ENCODE measurements around the gene RNGTT. TPM values are rescaled to one million over a fixed set of nuclear protein-coding genes. Genes with fewer than 3 reads are reported as not detected.

The RNGTT gene
- total RNA-seq, 1 donor from 2014 or later = 17.4 TPM

DNA sequence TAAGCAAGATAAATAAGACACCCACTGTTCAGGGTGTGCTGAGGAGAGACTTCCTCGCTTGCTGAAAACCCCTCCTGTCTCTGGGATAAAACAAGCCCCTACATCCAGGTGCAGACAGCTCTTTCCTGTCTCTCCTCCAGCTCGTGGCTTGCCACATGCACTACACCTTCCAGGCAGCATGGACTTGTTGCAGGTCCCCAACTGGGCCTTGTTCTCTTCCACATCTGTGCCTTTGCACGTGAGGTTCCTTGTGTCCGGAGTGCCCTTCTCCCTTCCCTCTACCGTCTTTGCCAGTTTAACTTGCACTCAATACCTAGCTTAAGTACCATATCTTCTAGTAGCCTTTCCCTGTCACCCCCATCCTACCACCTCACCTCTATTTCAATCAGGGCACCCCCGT is 397.6 kb downstream of the RNGTT start:
- DNase-seq (ENCODE audit: low read depth) = no peak

DNA sequence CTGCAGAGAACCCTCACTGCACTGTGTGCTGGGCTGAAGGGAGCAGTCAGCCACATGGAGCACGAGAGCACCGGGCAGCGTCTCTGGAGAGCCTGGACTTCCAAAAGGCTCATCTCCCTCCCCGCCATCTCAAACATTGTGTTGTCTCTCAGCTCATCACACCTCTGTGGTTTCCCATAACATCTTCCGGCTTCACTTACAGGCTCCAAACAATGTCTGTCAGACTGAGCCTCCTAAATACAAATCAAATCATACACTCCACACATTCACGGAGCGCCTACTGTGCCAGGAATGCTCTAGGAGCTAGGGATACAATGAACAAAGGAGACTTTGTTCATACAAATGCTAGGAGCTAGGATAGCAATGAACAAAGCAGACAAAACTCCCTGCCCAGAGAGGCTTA is 398.0 kb downstream of the RNGTT start:
- DNase-seq (ENCODE audit: low read depth) = no peak

DNA sequence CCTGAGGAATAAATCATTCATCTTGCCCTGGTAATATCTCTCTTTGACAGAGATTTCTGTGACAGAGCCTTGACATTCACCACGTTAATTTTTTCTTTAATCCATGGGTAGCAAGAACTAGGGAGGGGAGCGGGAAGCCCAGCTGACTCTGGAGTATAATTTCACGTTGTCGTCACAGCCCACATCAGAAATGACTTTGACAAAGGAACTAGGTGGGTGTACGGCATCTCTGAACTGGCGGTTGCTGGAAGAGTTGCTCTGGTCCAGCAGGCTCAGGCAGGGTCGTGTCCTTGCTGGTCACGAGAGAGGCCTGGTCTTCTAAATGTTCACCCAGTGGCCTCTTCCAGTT is 400.2 kb downstream of the RNGTT start:
- no peak for DNase-seq (ENCODE audit: low read depth)

DNA sequence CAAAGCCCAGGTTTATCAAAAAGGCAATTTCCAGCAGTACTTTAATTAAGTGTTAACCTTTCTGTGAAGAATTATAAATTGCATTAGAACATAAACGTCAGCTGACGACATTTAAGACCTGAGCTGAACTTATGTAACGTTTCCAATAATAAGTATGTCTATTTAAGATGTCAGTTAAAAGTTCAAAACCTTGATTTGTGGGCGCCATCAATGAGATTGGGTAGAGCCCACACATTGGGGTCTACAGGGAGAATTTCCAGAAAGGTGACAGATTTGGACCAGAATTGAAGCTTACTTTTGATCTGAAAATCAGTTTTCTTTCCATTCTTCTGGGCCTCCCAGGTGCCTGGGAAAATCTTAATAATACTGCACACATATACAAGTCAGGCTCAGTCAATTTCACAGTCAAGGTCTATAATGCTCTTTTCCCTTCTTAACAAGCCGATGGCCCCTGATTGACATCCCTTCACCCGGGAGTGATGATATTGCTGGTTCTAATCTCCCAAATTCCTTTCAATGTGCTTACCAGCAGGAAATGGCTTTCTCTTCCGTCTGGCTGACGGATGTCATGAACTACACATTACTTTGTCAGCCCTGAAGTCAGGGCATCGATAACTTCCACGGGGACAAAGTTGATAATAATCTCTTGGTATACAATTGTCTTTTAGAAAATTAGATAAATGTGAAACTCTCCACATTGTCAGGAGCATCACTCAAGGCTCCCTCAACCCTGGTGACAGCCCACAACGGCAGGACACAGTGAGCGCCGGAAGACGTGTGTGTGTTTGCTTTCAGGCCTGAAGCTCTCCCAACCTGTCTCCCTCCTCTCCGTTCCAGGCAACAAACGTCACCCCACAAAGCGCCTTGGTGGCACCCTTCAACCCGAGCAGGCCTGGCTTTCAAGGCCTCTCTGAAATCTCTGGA is 400.8 kb downstream of the RNGTT start:
- no peak for DNase-seq (ENCODE audit: low read depth)

DNA sequence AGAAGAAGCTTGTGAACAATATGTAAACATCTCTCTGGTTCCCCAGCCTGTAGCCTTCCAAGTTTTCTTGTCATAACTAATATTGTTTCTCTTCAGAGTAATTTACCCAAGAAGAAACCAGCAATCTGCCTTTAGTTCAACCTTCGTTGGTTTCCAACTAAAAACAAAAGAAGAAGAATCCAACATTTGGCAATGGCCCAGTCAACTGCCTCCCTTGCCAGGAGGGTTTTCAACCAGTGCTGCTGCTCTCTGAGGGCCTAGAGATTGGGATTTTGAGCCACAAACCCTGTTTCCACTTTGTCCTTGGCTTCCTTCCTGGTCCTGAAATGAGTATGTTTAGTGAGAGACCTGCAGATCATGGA is 401.5 kb downstream of the RNGTT start:
- no peak for DNase-seq (ENCODE audit: low read depth)

GRCh38 chr6:88561034-88561953 is 402.1 kb downstream of the RNGTT start:
- DNase-seq (ENCODE audit: low read depth) = no peak

Other genes starting within 250 kb of the RNGTT start
- 81.7 and 85.3 TPM in 2 replicates for gene PNRC1, start 117.1 kb upstream of the RNGTT start, total RNA-seq
- gene SRSF12, start 154.5 kb upstream of the RNGTT start, total RNA-seq = not detected in 2 replicates
- gene PM20D2, start 182.4 kb upstream of the RNGTT start, total RNA-seq = 7.3 and 11.0 TPM in 2 replicates

Measured in myocyte (in vitro differentiated cells).